ENCODE data around the gene HEXD.
"Not testable (repeated sequence)": the region's sequence is repeated elsewhere in the genome, so short reads cannot be mapped to it uniquely, and the experiment has no call there.

The HEXD gene

DNA sequence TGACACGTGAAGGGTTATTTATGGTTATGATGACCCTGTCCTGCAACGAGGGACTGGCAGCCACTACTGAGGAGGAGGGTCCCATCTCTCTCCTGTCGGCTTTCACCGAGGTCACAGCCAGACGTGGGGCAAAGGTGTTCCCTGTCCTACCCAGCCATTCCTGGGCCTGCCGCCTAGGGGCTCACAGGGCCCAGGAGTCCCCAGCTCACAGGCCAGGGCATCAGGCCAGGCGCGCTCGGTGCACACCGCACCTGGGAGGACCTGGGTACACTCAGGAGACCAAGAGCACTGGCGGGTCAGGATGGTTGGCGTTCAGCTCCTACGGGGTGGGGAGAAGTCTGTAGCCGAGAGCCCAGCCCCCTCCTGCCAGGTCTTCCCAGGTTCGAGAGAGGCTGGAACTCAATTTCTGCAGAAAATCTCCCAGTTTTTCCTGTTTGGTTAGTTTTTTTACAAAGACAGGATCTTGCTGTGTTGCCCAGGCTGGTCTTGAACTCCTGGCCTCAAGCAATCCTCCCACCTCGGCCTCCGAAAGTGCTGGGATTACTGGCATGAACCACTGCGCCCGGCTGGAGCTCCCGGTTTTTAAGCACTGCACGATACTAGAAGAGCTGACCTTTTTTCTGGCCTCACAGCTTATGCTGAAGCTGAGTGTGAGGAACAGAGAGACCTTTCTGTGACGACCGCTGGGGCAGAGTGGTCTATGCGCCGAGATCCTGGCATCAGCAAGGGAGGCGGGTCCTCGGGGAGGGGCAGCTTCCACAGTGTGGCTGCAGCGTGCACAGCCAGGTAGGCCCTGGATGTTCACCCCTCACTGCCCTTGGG lies 24.7 kb downstream of the HEXD start:
- DNase-seq, result no peak

DNA sequence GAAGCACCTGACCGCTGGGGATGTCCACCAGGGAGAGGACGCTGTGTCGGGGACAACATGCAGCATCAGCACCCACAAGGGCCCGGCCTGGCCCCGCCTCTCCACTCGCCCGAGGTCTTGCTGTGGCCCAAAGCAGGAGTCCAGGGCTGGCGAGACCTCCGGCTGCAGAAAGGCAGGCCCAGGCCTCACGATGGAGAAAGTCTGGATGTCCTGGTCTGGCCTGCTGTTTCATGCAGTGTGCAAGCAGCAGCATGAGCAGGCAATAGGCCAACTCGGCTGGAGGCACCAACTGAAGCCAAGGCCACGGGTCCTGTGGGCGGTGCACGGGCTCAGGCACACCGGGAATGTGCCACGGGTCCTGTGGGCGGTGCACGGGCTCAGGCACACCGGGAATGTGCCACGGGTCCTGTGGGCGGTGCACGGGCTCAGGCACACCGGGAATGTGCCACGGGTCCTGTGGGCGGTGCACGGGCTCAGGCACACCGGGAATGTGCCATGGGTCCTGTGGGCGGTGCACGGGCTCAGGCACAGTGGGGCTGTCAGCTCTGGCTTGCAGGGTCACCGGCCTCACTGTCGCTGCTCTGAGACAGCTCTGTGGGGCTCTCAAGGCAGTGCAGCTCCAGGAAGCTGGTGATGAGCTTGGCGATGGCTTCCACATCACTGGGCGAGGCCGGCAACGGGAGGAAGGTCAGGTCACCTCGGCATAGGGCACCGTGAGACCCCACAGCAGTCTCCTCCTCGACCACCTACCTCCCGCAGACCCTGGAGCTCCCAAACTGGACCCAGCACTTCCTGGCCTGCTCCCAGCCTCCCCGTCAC lies 25.5 kb downstream of the HEXD start:
- no peak for DNase-seq

- no peak for DNase-seq
Observed at GRCh38 chr17:82444284-82444893, 26.2 kb downstream of the HEXD start.

GRCh38 chr17:82444941-82445521 lies 26.9 kb downstream of the HEXD start:
- no peak for DNase-seq

- no peak for DNase-seq
Observed at GRCh38 chr17:82445542-82445941, 27.4 kb downstream of the HEXD start.

DNA sequence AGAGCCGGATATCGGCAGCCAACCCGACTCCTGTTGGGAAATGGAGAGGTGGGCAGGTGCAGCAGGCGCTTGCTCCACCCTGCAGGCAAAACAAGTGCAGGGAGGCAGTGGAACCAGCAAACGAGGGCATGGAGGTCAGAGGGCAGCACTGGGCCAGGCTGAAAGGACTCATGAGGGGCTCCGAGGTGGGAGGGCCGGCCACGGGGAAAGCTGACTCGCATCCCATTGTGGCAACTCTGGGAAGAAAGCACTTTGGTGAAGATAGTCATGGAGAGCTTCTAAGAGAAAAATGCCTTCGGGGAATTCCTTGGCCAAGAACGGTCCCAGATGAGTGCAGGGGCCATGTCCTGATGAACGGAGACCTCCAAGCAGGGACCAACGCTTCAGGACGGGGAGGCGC lies 28.0 kb downstream of the HEXD start:
- no peak for DNase-seq

DNA sequence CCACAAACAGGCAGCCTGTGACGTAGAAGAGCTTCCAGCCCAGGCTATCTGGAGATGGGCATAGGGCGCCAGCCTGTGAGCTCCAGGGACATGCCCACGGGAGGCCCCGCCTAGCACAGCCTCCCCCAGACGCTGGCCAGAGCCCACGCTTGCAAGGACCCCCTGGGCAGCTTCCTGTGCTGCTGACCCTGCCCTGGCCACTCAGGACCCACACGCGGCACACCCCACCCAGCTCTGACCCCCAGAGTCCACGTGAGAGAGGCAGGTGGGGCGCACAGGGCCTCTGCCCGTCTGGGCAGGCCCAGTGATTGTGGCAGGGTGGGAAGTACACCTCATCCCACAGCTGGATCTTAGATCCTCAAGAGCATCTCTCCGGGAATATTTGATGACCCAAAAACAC lies 28.5 kb downstream of the HEXD start:
- no peak for DNase-seq

DNA sequence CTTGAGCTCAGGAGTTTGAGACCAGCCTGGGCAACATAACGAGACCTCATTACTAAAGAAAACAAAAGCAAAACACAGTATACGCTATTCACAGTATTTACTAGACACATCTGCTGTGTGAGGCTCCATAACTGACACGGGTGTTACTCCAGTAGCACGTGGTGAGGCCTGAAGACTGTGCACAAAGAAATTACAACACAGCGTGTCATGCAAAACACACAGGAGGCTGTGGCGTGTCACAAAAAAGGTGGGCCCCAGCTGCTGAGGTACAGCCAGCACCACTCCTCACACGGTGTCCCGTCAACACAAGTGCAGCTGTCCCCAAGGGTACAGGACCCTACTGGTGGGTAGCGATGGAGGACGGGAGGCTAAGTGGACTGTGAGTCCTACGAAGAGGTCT lies 29.7 kb downstream of the HEXD start:
- DNase-seq, result no peak

DNA sequence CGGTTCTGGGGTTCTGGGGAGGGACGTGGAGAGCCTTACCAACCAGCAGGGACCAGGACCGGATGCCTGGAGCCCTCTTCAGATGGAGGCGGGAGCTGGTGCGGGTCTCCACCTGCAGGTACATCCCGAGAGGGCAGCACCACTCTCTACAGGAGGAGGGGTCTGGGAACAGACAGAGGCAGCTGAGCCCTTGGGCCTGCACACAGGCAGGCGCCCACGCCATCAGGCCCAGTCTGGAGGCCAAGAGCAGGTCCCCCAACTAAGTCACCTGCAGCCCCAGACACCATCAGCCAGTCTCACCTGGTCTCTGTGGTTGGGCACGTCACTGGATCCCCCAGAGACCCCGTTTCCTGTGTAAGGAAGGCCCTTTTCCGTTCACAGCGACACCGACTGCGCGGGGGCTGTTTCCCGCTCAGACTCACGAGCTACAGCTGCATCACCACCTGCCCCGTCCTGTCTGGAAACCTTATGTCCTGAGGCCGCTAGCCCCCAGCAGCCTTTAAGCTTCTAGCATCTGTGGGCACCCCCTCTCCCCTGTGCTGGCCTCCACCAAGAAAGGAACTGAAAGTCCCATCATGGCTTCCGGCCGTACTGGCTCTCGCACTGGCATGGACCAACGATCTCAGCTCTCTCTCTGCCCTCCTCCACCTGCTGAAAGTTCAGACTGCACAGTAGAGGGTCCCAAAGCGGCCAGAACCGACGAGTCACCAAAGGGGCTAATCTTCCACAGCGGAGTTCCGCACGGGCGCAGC lies 31.2 kb downstream of the HEXD start:
- no peak for DNase-seq

GRCh38 chr17:82449883-82450356 lies 31.8 kb downstream of the HEXD start:
- no peak for DNase-seq

- DNase-seq, result peak; percentile 81
Observed at GRCh38 chr17:82450357-82451106, 32.4 kb downstream of the HEXD start, which contains the start of gene CYBC1. Gene CYBC1 (minus strand): TSS chr17:82450752. CDS start chr17:82449254, 1,498 bp downstream.

DNA sequence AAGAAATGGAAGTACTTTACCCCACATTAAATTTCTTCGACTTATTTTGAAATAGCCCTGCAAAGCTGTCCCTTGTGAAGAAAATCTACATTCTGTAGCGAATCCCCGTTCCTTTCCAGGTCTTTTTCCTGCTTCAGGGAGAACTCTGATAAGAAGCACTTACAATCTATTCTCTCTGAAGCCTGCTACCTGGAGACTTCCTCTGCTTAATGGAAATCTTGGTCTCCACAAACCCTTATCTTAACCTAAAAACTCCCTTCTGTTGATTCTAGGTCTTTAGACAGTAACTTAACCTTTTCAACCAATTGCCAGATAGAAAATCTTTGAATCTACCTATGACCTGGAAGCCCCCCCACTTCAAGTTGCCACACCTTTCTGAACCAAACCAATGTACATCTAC lies 34.0 kb downstream of the HEXD start:
- no peak for DNase-seq

DNA sequence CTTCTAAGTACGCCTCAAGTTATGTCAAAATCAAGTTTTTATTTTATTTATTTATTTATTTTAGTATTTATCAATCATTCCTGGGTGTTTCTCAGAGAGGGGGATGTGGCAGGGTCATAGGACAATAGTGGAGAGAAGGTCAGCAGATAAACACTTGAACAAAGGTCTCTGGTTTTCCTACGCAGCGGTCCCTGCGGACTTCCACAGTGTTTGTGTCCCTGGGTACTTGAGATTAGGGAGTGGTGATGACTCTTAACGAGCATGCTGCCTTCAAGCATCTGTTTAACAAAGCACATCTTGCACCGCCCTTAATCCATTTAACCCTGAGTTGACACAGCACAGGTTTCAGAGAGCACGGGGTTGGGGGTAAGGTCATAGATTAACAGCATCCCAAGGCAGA lies 35.0 kb downstream of the HEXD start:
- DNase-seq, result not testable (repeated sequence)

GRCh38 chr17:82453706-82454105 lies 35.6 kb downstream of the HEXD start:
- not testable (repeated sequence) for DNase-seq

DNA sequence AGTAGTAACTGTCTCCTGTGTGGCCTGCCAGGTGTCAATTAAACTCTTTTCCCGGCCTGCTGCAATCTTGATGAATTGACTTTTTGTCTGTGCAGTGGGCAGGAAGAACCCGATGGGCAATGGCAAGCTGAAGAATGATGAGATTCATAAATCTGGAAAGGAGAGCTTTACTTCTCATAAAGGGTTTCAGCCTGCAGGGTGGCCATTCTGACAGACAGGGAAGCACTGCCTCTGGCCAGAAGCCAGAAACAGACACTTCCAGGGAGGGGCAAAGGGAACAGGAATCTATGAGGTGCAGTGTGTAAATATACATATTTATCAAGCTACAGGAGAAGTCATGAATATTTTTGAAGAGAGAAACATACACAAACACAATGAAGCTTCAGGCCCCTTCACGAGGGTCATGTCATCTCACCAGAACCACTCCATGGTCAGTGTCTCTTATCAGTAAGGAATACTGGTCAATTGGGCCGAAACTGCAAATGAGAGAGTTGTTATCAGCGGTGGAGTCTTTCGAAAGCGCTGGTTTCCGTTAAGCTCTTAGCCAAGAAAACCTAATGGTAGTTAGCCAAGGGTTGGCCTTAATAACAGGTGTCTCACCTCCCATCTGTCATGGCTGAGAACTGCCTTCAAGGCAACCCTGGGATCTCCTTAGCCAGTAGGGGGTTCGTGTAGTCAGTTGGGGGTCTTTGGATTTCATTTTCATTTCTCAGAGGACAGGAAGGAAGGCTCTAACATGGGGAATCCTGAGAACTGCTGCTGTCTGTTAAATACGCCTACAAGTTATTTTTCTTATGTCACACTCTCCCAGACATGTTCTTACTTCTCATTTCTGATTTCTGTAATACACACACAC lies 39.2 kb downstream of the HEXD start:
- DNase-seq, result no peak

DNA sequence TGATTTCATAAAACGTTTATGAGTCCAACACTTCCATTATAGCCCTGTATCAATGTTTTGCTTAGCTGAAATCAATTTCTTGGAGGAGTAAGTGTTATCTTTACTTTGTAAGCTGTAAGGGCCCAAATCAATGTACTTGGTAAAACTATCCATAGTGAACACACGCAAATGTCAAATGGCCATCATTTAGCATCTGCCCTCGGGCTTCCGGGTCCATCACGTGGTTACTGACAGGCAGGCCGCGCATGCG lies 39.7 kb downstream of the HEXD start:
- no peak for DNase-seq

DNA sequence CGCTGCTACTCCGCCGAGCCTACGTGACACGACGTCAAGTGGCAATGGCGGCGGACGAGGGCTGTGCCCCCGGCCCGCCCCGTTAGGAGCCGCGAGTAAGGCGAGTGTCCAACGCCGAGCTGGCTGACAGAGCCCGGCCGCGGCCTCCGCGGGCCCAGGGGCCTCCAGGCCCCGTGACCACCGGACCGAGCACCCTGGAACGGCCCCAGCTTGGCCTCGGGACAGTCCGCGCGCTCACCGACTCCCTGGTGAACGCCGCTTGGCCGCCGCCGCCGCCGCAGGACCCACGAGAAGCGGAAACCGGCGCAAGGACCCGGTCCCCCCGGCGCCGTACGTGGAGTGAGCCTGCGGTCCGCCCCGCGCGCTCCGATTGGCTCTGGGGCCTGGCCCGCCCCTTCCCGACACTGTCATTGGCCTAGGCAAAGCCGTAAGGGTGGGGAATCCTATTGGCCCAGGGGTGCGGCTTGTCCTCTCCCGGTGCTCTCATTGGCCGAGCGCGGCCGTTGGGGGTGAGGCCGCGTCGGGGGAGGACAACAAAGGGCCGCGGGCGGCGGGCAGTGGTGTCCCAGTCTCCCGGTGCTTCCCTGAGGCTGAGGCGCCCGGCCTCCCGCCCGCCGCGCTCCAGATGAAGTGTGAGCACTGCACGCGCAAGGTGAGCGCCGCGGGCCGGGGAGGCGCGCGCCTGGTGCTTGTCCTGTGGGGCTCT lies 40.2 kb downstream of the HEXD start, which contains the start of gene NARF:
Gene NARF (plus strand): TSS at position 563 of the 706 bp plus-strand sequence. CDS start 63 bp downstream, at position 626.
- peak; percentile 97 for DNase-seq

DNA sequence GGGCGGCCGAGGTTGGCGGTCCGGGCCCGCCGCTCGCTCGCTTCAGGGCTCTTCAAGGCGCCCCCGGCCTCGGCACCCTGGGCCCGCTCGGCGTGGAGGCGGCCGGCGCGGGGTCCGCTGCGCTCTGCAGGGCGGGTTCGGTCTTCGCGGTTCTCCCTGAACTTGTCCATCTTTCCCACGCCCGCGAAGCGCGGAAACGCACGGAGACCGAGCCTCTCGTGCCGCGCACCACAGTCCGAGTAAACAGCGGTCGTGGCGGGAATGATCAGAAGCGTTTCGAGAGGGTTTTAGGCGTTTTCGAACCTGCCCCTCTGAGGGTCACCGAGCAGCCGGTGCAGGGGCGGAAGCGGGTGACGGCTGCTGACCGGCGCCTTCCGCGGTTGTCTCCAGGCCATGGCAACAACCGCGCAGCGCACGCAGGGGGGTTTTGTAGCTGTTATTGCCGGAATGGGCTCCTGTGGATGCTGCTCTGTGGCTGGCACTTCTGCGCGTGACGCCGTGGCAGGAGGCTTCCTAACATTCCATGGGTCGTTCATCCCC lies 40.8 kb downstream of the HEXD start:
- DNase-seq, result no peak

DNA sequence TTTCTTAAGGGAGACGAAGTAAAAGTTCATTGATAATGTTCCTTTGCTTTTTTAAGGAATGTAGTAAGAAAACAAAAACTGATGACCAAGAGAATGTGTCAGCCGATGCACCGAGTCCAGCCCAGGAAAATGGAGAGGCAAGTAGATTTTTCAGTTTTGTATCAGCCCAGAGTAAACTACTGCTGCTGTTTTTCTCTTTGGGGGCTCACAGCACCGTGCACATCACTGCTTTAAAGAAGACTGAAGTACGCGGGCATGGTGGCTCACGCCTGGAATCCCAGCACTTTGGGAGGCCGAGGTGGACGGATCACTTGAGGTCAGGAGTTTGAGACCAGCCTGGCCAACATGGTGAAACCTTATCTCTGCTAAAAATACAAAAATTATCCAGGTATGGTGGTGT lies 41.8 kb downstream of the HEXD start:
- not testable (repeated sequence) for DNase-seq
